ENCODE results near the gene TMEM97.

The TMEM97 gene

DNA sequence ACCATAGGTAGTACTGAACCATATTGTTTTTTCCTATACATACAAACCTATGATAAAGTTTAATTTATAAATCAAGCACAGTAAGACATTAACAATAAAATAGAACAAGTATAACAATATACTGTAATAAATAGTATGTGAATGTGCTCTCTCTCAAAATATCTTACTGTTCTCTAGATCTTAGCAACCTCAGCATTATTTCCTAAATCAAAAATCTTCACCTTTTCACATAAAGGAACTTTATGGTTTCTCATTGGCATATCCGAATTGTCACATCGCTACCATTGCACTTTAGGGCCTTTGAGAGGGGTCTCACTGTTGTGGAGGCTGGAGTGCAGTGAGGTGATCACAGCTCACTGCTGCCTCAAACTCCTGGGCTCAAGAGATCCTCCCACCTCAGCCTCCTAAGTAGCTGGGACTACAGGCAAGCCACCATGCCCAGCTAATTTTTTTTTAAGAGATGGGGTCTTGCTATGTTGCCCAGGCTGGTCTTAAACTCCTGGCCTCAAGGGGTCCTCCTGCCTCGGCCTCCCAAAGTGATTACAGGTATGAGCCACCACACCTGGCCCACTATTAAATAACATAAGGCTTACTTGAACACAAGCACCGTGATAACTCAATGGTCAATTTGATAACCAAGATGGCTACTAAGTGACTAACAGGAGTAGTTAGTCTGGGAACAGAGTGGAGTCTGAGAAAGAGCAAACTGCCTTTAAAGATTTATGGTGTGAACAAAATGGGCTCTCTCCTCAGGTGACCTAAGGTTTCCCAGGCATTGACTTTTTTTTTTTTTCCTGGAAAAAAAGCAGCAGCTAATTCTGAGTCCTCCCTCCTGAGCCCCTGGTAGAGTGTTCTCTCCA is 2.9 kb upstream of the TMEM97 start:
- TF ChIP-seq FOXM1 (IDR thresholded peaks at IDR 0.05; ENCODE audit: borderline replicate concordance, low read depth) (no peak), TAF1 (IDR thresholded peaks at IDR 0.05; ENCODE audit: low read depth) (no peak), CEBPB (IDR thresholded peaks at IDR 0.05) (no peak)
- TF ChIP-seq, protein P1, sequence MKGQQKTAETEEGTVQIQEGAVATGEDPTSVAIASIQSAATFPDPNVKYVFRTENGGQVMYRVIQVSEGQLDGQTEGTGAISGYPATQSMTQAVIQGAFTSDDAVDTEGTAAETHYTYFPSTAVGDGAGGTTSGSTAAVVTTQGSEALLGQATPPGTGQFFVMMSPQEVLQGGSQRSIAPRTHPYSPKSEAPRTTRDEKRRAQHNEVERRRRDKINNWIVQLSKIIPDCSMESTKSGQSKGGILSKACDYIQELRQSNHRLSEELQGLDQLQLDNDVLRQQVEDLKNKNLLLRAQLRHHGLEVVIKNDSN (IDR thresholded peaks at IDR 0.05), result no peak
- TF ChIP-seq, protein P2, sequence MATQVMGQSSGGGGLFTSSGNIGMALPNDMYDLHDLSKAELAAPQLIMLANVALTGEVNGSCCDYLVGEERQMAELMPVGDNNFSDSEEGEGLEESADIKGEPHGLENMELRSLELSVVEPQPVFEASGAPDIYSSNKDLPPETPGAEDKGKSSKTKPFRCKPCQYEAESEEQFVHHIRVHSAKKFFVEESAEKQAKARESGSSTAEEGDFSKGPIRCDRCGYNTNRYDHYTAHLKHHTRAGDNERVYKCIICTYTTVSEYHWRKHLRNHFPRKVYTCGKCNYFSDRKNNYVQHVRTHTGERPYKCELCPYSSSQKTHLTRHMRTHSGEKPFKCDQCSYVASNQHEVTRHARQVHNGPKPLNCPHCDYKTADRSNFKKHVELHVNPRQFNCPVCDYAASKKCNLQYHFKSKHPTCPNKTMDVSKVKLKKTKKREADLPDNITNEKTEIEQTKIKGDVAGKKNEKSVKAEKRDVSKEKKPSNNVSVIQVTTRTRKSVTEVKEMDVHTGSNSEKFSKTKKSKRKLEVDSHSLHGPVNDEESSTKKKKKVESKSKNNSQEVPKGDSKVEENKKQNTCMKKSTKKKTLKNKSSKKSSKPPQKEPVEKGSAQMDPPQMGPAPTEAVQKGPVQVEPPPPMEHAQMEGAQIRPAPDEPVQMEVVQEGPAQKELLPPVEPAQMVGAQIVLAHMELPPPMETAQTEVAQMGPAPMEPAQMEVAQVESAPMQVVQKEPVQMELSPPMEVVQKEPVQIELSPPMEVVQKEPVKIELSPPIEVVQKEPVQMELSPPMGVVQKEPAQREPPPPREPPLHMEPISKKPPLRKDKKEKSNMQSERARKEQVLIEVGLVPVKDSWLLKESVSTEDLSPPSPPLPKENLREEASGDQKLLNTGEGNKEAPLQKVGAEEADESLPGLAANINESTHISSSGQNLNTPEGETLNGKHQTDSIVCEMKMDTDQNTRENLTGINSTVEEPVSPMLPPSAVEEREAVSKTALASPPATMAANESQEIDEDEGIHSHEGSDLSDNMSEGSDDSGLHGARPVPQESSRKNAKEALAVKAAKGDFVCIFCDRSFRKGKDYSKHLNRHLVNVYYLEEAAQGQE (IDR thresholded peaks at IDR 0.05; ENCODE audit: low read depth), result no peak

DNA sequence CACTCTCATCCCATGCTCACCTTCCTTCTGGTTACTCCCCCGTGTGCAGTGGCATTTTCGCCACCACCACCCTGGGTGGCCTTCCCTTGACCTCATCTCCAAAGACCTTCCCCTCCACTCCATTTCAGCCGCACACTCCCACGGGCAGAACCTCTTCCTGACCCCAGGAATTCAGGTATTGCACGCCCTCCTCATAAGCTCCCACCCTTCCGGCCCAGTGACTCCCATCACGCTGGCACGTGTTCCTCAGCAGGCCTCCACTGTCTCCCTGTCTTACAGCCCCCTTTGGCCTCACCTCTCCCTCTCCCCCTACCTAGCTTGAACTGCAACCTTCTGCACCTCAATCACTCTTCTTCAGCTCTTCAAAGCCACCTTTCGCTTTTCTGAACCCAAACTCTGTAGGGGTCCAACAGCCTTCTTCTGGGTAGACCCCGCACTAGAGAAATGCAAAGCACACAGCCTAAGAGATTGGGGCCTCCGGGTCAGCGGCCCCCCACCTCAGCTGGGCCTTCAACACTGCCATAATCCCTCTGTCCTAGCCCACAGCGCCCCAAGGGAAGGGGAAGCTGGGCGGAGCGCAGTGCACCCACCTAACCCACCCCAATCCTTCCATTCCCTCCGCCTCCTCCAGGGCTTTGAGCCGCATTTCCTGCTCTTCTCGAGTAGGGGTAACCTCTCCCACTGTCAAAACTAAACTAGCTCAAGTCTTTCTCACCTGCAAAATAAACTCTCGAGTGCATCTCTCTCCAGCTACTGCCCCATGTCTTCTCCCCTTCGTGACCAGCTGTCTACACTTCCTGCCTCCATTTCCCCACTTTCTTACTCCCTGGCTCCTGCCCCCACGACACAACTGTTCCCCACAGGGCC is 1.7 kb upstream of the TMEM97 start:
- TF ChIP-seq, protein P1 (IDR thresholded peaks at IDR 0.05), result no peak
- TF ChIP-seq ZBTB7A (IDR thresholded peaks at IDR 0.05; ENCODE audit: low read depth) (no peak), CREB1 (IDR thresholded peaks at IDR 0.05; ENCODE audit: low read depth) (no peak), YY1 (IDR thresholded peaks at IDR 0.05; ENCODE audit: low read depth) (no peak), EGR1 (IDR thresholded peaks at IDR 0.05) (no peak), RAD21 (IDR thresholded peaks at IDR 0.05; ENCODE audit: low read depth) (no peak), TEAD4 (IDR thresholded peaks at IDR 0.05) (no peak), FOXM1 (IDR thresholded peaks at IDR 0.05; ENCODE audit: borderline replicate concordance, low read depth) (no peak), CEBPB (IDR thresholded peaks at IDR 0.05) (no peak), EP300 (IDR thresholded peaks at IDR 0.05; ENCODE audit: borderline replicate concordance) (no peak), NFIC (IDR thresholded peaks at IDR 0.05) (no peak), TCF12 (IDR thresholded peaks at IDR 0.05; ENCODE audit: low read depth) (no peak), TAF1 (IDR thresholded peaks at IDR 0.05; ENCODE audit: low read depth) (no peak)
- TF ChIP-seq, protein P2 (IDR thresholded peaks at IDR 0.05; ENCODE audit: low read depth), result no peak
- TF ChIP-seq, protein P3, sequence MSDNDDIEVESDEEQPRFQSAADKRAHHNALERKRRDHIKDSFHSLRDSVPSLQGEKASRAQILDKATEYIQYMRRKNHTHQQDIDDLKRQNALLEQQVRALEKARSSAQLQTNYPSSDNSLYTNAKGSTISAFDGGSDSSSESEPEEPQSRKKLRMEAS (IDR thresholded peaks at IDR 0.05), result no peak

DNA sequence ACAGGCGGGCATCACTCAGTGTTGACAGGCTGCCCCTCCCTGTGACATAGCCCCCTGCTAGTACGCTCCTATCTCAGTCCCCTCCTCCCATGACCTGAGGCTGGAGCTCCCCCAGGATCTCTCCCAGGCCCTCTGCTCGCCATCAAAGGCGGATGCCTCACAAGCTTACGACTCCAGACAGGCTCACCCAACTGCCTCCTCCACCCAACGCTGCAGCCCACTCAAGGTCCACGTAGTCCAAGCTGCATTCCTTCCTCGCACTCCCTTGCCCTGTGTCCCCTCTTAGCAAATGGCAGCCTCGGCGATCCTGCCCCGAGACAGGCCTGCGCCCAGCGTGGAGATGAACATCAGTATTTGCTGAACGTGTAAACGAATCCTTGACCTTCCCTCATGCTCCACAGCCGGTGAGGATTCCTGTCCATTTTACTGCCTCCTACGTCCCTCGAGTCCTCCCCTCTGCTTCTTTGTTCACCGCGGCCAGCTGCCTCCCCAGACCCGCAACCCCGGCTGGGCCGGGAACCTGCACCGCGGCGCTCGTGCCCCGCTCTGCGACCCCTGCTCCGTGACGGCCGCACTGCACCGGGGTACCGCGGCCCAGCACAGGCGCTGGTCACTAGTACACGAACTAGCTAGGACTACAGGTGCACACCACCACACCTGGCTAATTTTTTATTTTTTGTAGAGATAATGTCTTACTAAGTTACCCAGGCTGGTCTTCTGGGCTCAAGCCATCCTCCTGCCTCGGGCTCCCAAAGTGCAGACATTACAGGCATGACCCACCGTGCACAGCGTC is 838 bp upstream of the TMEM97 start:
- TF ChIP-seq RAD21 (IDR thresholded peaks at IDR 0.05; ENCODE audit: low read depth) (peak; percentile 48; the same call in 1 of the 2 replicates), ZBTB7A (IDR thresholded peaks at IDR 0.05; ENCODE audit: low read depth) (peak; percentile 72; the same call in 1 of the 2 replicates), TEAD4 (IDR thresholded peaks at IDR 0.05) (no peak), EP300 (IDR thresholded peaks at IDR 0.05; ENCODE audit: borderline replicate concordance) (no peak), TCF12 (IDR thresholded peaks at IDR 0.05; ENCODE audit: low read depth) (no peak), NFIC (IDR thresholded peaks at IDR 0.05) (no peak)
- TF ChIP-seq, protein P1 (IDR thresholded peaks at IDR 0.05), result no peak
- TF ChIP-seq, protein P3 (IDR thresholded peaks at IDR 0.05), result 0 out of 2 replicates have a peak, but pooled peaks have one; percentile 27

DNA sequence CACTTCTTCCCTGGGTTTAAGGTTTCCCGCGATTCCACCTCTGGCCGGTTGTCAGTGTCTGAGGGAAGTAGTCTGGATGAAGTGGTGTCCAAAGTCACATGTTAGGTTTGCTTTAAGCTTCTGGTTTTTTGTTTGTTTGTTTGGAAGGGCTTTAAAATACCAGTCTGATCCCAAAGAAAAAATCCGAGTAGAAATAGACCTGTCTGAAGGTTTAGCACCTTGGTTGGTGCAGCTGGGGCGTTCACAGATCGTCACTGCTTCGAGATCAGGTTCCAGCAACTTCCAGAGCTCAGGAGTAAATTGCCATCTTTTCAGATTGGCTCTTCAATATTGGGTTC is 567 bp downstream of the TMEM97 start:
- TF ChIP-seq TEAD4 (IDR thresholded peaks at IDR 0.05) (no peak), CREB1 (IDR thresholded peaks at IDR 0.05; ENCODE audit: low read depth) (no peak), EP300 (IDR thresholded peaks at IDR 0.05; ENCODE audit: borderline replicate concordance) (no peak), TAF1 (IDR thresholded peaks at IDR 0.05; ENCODE audit: low read depth) (no peak)
- TF ChIP-seq, protein P3 (IDR thresholded peaks at IDR 0.05), result no peak

Data from Ishikawa (cell line).